ENCODE data around the gene SCARF2.

DNA sequence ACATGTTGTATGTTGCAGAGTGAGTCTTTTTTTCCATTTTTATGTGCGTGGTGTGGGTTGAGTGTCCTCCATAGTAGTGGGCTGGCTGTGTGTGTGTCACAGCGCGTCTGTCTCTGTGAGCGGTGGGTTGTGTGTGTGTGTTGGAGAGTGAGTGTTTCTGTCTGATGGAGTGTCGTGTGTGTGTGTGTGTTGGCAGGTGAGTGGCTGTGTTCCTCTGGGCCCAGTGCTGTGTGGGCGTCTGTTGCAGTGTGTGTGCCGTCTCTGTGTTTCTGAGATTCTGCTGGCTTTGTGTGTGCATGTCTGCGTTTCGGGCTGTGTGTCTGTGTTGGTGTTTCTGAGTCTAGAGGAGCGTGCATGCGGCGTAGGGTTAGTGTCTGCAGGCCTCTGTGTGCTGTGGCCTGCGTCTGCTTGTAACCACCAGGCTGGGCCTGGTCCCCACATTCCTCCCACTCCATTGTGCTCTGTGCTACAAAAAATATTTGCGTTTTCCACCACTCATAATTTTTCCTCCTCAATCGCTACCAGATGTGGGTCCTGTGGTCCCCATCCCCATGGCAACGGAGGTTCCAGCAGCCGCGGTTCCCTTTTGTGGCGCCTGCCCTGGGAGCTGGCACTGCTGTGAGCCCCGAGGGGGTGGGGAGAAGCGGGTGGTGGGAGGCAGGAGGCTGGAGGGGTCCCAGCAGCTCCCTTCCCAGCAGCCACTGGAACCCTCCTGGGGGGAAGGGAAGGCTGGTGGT is 15.2 kb downstream of the SCARF2 start:
- no peak for TF ChIP-seq EZH2phosphoT487 (IDR thresholded peaks at IDR 0.05; ENCODE audit: insufficient read depth, low read depth)
- TF ChIP-seq EZH2 (IDR thresholded peaks at IDR 0.05; ENCODE audit: insufficient read depth, poor library complexity, severe bottlenecking), result no peak

All from GM23248 (cell line).